RPMI8226 (cell line): ENCODE data around the gene GJB3.
"Not testable (repeated sequence)": the region's sequence is repeated elsewhere in the genome, so short reads cannot be mapped to it uniquely, and the experiment has no call there.

Source experiments
- DNase-seq: peaks from one replicate; pipeline ENCODE4 v3.0.0-alpha.2; 2015

Gene GJB3

DNA sequence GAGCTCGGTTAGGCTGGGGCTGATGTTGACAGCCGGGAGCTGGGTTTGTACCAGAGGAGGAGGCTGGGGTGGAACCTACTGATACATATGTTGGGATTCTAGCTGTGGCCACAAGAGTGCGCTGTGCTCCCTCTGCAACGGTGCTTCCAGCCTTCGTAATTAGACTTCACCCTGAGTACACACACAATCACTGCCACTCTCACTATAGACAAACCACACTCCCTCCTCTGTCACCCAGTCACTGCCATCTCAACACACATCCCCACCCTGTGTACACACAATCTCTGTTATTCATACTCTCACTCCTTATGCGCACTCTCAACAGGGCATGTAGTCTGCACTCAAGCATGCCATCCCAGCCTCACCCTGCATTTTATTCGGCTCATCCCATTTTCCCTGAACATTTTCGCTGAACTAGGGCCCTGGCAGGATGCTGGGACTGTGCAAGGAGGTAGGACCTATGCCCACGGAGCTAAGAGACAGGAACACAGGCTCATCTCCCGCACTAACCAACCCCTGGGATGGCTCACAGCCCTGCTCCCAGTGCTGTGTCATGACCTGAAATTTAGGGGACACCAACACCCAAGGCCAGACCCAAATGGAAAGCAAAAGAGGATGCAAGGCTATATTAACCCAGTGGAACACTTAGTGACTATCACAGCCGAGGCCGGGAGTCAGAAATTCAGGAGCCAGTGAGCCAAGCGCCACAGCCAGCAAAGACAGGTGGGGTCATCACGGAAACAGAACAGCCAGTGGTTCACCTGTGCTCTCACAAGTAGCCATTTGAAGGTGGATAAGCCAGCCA is 5.7 kb downstream of the GJB3 start:
- DNase-seq: peak; percentile 82

DNA sequence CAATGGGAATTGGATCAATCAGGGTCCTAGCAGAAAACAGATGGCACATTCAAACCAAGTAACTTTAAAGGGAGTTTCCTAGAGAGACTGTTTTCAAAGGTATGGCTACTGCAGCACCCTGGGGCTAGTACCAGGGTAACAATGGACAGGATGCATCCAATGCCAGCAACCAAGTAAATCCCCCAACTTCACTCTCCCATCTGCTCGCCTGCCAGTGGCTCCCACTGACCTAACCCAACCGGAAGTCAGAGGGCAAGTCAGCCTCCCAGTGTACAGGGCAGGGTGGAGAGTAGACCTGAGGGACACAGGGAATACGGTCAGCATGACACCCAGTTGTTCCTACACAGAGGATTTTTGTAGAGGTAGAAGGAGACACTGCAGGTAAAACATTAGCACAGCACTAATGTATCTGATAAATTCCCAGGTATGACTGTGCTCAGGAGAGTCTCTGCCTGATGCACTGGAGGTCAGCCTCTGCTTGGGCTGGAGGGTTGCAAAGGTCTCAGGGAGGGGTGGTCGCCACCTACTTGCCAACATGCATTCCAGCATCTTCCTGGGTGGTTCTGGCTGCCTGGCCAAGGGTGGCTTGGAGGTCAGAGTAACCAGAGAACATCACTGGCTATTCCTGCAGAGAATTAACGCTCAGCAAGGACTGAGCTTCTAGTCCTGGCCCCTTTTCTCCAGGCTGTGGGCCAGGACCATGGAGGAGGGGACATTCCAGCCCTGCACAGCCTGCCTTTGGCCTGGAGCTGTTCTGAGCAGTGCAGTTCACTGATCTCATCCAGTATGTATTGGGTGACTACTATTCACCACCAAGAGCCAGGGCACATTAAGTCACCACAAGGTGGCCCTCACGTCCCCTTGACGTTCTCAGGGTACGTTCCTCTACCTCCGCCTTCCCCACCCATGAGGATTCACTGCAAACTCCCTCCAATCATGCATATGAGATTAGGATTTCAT is 6.7 kb downstream of the GJB3 start:
- DNase-seq: peak; percentile 49

DNA sequence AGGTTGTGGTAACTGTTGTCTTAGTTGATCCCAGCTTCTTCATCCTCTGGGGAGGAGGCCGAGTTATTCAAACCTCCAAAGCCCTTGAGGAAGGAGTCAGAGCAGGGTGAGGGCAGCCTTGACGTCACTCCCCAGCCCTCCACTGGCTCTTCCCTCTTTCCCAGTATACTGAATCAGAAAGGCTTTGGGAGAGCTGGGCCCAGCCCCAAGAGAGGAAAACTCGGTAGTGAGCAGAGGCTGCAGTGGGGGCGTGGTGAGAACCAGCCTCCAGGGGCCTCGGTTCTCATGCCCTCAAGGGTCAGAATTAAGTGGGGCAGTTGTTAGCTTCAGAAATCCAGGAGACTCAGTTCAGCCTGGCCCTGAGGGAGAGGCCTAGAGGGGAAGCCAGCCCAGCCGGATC is 10.0 kb downstream of the GJB3 start:
- DNase-seq: no peak

DNA sequence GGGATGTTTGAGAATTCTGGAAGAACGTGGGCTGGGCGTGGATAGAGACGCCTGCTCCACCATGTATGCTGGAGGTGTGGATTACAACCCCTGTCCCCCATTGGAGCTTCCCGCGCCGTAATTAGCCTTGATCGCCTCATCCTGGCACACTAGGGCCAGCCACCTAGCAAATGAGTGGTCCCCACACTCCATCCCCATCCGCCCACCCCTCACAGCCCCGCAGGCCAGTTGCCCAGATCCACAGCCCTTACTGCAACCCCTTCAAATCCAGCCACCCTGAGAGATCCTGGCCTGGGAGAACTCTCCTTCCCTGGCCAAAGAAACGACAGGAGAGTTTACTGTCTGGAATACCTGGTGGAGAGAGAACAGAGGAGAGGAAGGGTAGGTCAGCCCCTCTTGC is 11.4 kb downstream of the GJB3 start:
- no peak for DNase-seq

DNA sequence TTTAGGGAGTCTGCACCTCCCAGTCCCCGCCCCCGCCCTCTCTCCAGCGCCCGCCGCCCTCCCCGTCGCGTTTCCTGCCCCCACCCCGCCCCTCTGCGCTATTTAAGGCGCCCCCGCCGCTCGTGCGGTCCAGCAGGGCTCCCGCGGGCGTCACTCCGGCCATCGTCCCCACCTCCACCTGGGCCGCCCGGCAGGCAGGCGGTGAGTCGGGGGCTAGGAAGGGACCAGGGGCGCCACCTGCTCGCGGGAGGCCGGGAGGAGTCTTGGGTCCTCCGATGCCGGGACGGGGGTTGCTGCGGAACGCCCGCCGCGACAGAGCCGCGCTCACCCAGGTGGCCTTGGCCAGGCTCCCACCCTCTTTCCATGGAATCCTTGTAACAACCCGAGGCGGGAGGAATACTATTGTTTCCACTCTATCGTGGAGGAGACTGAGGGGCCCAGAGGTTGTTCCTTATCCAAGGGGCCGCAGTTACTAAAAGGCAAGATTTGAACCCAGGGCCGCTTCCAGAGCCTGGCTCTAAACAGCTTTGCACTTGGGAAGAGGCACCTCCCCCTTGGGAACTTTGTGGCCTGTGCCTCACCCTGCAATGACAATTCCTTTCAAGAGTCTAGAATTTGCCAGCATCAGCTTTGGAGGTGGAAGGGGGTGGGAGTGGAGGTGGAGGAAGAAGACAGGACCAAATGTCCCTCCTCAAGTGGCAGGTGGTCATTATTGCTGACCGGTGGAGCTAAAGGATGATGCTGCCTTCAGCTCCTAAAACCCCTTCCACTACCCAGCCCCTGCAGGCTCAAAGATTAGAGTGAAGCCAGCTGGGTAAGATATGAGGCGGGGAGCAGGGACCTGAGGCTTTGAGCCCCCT is 12.1 kb downstream of the GJB3 start, which contains the start of gene GJA4:
TSS of gene GJA4 (plus strand) at position 132 of the 860 bp plus-strand sequence. CDS start 1,215 bp downstream, outside the sequence.
- no peak for DNase-seq

DNA sequence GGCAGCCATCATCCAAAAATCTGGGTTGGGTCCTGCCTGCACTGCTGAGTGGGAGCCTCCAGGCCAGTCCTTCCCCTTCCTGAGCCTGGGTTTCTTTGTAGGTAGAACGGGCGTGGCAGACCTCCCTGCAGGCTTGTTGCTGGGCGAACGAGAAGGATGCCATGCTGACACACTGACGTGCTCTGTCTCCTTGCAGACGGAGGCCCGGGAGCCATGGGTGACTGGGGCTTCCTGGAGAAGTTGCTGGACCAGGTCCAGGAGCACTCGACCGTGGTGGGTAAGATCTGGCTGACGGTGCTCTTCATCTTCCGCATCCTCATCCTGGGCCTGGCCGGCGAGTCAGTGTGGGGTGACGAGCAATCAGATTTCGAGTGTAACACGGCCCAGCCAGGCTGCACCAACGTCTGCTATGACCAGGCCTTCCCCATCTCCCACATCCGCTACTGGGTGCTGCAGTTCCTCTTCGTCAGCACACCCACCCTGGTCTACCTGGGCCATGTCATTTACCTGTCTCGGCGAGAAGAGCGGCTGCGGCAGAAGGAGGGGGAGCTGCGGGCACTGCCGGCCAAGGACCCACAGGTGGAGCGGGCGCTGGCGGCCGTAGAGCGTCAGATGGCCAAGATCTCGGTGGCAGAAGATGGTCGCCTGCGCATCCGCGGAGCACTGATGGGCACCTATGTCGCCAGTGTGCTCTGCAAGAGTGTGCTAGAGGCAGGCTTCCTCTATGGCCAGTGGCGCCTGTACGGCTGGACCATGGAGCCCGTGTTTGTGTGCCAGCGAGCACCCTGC is 13.2 kb downstream of the GJB3 start:
- DNase-seq: peak; percentile 18

DNA sequence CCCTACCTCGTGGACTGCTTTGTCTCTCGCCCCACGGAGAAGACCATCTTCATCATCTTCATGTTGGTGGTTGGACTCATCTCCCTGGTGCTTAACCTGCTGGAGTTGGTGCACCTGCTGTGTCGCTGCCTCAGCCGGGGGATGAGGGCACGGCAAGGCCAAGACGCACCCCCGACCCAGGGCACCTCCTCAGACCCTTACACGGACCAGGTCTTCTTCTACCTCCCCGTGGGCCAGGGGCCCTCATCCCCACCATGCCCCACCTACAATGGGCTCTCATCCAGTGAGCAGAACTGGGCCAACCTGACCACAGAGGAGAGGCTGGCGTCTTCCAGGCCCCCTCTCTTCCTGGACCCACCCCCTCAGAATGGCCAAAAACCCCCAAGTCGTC is 13.8 kb downstream of the GJB3 start:
- DNase-seq: no peak

DNA sequence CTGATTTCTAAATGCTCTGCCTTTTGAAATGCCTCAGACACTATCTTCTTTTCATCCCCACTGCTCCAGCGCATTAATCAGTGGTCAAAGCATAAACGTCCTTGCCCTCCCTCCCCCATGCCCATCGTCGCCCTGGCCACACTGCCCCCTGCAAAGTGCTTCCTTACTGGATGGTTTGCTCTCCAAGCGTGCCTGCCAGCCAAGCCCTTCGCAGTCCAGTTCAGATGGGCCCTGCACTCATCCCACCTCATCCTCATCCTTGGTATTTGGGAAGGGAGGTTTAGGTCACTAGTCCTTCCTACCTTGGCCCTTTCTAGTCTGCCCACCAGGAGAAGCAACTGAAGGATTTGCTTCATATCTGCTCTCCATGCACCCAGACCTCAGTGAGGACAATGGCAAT is 14.9 kb downstream of the GJB3 start:
- no peak for DNase-seq

DNA sequence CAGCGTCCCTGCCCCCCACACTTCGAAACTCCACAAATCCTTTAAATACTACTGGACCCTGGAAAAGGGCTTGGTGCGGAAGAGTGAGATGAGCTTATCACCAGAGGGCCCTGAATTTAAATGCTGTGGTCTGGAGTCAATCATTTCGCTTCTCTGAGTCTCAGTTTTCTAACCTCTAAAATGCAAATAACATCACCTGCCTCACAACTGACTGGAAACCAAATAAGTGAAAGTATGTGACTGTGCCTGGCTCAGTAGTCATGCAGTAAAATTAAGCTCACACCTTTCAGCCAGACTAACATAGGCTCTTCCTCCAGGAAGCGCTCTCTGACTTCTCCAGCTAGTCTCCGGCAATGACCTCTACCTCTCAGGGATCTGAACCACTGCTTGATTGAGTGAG is 16.0 kb downstream of the GJB3 start:
- DNase-seq: no peak

DNA sequence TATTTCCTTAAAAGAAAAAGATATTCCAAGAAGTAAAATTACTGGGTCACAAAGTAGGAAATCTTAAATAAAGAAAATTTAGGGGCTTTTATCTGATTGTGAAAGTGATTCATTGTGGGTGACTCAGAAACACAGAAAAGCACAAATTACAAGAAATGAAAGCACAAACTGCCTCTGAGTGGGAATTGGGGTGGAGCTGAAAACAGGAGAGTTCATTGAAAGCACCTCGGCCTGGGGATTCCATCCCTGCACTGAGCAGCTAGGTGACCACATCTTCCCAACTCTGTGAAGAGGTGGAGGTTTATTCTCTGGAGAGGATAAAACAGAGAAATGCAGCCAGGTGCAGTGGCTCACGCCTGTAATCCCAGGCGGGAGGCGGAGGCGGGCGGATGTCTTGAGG is 19.2 kb downstream of the GJB3 start:
- DNase-seq: no peak

DNA sequence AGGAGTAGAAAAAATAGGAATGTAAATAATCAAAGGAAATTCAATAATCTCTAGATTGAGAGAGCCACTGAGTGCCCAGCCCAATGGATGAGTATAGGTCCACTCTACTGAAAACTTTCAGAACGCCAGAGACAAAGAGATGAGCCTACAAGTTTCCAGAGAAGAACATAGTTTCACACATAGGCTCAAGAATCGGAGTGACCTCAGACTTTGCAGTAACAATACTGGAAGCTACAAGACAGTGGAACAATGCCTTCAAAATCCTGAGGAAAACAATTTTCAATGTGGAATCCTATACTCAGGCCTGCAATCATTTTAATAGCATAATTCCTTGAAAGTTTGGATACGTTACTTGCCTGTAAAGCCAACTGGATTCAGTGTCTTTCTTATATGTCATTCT is 22.8 kb downstream of the GJB3 start:
- no peak for DNase-seq

DNA sequence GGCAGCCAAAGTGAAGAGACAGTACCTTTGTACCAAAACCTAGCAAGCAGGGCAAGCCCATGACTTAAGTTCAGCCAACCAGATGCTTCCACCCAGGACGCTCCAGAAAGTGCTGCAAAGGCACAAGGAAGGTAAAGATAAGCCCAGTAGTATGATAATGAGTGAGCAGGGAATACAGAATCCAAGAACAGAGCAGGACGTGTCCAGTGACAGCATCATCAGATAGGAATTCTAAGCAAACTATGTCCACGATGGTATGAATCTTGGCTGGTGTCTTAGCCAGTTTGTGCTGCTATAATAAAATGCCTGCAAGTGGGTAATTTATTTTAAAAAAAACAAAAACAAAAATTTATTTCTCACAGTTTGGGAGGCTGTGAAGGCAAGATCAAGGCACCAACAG is 25.4 kb downstream of the GJB3 start:
- no peak for DNase-seq

DNA sequence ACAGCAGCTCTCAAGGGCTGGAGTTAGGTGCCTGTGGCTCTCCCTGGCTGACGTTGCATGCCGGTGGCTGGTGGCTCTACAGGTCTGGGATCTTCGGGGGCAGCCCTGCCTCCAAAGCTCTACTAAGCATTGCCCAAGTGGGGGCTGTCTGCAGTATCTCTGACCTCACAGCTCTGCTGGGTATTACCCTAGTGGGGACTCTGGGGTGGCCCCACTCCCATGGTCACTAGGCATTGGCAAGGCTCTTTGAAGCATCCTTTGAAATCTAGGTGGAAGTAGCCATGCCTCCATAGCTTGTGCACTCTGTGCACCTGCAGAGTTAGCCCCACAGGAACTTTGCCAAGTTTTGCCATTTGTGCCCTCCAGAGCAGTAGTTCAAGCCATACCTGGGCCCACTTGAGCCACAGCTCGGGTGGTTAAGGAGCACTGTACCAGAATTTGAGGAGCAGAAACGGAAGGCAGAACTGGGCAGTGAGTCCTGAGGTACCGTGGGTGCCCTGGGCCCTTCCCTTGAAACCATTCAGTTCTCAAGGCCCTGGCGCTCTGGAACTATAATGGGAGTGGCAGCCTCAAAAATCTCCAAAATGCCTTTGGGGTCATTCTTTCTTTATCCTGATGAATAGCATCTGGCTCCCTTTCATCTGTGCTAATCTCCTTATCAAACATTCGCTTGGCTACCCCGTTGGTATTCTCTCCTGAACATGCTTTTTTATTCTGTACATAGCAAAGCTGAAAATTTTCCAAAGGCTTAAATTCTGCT is 27.2 kb downstream of the GJB3 start:
- DNase-seq: no peak

DNA sequence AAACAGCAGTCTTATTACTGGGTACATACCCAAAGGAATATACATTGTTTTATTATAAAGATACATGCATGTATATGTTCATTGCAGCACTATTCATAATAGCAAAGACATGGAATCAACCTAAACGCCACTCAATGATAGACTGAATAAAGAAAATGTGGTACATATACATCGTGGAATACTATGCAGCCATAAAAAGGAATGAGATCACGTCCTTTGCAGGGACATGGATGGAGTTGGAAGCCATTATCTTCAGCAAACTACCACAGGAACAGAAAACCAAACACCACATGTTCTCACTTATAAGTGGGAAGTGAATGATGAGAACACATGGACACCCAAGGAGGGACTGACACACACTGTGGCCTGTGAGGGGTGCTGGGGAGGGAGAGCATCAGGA is 29.8 kb downstream of the GJB3 start:
- not testable (repeated sequence) for DNase-seq

DNA sequence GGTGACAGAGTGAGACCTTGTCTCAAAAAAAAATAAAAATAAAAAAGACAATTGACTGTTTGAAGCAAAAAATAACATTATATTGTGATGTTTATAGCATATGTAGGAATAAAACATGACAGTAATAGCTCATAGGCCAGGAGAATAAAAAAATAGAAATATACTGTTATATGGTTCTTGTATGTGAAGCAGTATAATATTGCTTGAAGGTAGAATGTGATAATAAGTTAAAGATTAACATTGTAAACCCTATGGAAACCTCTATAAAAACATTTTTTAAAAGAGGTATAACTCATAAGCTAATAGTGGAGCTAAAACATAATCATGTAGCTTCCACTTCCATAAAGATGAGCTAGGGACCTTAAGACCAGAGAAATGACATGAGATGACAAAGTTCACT is 35.3 kb downstream of the GJB3 start:
- DNase-seq: no peak

DNA sequence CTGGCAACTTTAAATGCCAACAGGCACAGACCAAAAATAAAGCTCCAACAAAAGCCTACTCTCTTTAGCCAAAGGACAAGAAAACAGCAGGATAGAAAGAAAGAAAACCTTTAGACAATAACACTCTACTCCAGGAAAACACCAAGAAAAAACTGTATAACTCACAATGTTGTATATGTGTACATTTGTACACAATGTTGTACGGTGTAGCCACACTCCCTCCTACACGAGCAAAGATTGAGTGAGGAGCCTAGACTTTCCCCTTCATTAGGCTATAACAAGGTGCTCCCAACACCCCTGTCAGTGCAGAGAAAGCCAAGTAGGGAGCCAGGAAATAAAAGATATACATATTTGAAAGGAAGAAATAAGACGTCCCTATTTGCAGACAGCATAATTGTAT is 35.8 kb downstream of the GJB3 start:
- DNase-seq: no peak

DNA sequence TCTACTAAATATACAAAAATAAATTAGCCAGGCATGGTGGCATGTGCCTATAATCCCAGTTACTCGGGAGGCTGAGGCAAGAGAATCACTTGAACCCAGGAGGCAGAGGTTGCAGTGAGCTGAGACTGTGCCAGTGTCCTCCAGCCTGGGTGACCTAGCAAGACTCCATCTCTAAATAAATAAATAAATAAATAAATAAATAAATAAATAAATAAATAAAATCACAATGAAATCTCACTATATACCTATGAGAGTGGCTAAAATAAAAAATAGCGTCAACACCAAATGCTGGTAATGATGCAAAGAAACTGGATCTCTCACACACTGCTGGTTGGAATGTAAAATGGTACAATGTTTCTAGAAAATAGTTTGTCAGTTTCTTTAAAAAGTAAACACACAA is 37.8 kb downstream of the GJB3 start:
- not testable (repeated sequence) for DNase-seq

DNA sequence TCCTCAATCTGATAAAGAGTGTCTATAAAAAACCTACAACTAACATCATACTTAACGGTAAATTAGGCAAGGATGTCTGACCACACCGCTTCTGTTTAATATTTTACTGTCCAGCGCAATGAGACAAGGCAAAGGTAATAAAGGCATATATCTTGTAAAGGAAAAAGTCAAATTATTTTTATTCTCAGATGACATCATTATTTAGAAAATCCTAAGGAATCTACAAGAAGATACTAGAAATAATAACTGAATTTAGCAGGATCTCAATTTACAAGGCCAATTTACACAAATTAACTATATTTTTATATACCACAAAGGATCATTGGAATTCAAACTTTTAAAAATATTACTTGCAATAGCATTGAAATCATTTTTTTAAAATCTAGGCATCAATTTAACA is 41.2 kb downstream of the GJB3 start:
- no peak for DNase-seq

DNA sequence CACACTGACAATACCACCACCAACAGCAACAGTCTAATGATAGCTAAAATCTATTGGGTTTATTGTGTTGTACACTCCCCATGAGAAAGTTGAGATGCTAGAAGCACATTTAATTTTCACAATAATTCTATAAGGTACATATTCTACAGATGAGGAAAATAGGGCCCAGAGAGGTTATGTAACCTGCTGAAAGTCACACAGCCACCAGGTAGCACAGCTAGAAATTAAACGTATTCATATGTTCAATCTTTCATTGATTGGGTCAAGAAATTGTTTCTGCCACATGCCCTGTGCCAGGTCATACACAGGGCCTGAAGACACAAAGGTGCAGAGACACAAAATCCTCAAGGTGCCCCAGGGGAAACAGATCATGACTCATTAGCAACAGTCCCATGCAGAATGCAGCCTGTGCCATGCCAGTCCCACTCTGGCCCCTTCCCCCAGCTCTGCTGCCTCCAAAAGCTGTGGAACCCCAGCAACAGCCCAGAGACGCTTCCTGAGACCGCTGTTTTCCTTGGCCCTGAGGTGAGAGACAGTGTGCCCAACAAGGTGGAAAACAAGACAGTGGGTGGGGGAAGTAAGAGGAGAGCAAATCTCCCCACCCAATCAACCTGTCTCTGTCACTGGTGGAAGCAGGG is 43.9 kb downstream of the GJB3 start:
- no peak for DNase-seq

DNA sequence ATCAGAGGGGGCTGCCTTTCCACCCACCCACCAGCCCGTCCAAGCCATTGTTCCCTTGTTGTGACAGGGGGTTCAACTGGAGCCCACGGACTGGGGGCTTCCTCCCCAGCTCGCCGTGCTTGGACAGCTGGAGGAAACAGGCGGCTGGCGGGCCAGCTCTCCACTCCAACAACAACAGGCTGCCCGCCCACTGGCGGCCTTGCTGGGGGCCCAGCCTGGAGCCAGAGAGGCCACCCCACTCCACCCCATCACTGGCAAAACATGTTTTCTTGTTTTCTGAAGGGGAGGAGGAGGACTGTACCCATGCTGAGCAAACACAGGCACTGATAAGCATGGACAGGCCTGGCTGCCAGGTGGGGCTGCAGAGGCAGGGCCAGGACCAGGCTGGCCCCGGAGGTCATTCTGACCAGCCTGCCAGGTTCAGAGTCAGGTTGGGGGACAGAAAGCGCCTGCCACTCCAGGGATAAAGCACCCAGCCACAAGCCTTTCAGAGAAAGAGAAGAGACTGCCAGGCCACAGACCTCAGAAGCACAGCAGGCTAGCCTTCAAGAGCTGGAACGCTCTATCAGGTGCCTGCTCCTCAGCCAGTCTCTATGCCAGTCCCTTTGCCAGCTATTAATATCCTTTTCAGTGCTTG is 44.6 kb downstream of the GJB3 start:
- DNase-seq: no peak
